ENCODE measurements around the gene ELOVL5.

The ELOVL5 gene

DNA sequence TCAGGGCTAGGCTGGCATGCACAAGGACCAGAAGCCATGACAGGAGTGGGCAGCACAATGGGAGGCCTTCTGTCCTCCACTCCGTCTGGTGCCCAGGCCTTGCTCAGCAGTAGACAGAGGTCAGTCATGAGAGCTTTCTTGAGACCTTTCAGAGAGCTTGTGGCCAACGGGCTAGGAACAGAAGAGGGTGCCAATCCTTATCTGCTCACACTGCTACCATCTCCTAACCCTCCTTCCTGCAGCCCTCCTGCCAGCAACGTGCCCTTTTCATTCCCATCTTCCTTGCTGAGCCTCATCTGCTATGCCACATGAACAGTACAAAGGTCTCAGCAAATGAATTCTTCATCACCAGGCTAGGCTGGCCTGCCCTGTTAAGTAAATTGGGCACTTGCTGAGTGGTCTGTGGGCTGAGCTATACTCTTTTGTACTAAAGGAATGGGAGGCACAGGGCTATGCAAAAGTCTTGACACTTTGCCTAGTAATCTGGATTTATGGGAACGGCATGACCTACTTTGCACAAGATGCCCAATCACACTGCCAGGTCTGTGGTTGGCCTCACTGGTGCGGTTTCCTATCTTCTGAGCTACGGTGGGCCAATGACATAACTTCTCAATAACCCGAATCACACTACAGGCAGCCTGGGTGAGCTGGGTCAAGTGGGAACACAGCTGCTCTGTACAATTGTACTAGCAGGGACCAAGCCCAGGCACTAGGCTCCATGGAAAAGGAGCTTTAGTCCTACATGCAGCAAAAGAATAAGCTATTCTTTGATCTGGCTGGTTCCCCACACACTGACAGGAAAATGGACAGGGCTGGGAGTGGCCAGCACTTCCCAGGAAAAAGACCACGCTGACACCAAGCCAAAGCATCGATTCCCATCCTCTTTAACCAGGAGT, 47.8 kb downstream of the ELOVL5 start:
- DNase-seq (ENCODE audit: low spot score), result no peak
- POLR2A ChIA-PET (ENCODE audit: low non-redundant PET), result no interaction called here
- TF ChIP-seq, protein P1, sequence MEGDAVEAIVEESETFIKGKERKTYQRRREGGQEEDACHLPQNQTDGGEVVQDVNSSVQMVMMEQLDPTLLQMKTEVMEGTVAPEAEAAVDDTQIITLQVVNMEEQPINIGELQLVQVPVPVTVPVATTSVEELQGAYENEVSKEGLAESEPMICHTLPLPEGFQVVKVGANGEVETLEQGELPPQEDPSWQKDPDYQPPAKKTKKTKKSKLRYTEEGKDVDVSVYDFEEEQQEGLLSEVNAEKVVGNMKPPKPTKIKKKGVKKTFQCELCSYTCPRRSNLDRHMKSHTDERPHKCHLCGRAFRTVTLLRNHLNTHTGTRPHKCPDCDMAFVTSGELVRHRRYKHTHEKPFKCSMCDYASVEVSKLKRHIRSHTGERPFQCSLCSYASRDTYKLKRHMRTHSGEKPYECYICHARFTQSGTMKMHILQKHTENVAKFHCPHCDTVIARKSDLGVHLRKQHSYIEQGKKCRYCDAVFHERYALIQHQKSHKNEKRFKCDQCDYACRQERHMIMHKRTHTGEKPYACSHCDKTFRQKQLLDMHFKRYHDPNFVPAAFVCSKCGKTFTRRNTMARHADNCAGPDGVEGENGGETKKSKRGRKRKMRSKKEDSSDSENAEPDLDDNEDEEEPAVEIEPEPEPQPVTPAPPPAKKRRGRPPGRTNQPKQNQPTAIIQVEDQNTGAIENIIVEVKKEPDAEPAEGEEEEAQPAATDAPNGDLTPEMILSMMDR (conservative IDR thresholded peaks at IDR 0.05; ENCODE audit: low read depth), result no peak
- peak overlapping the region; percentile 54; the same call in 1 of the 2 replicates for H3K27ac ChIP-seq
- CTCF ChIA-PET, result interaction anchor here (0.6 to 0.7 kb wide), 2 partner anchors 47 to 96 kb away, joined by 3 to 5 read pairs; no protein-coding TSS in a partner anchor

DNA sequence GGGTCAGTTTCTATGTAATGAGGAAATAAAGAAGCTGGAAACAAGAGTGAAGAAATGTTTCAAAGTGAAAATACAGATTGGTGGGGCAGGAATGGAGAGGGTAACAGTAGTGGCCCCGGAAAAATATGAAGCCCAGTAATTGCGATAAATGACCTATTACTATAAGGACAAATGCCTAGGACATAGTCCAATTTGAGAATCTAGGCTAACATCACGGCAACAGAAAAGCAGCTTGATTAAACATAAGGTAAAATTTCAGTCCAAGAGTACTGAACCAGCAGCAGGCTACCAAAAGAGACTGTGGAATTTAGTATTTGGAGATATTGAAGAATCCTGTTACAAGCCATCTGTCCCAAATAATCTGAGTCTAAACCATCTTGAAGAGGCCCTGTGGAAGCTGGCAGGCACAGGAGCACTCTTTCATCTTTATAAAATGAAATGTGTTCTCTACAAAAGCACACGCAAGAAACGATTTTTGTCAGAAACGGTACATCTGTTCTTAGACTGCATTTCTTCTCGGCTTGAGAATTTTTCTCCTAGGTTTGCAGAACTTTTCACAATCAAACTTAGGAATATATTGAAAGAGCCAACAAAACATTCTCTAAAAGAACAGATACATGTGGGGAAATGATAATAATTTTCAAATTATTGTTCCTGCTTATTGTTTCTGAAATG, 49.3 kb downstream of the ELOVL5 start:
- no peak for DNase-seq (ENCODE audit: low spot score)
- CTCF ChIA-PET, result interaction anchor here (0.6 kb wide), 1 partner anchor 32 kb away, joined by 3 read pairs; no protein-coding TSS in a partner anchor
- TF ChIP-seq, protein P1 (conservative IDR thresholded peaks at IDR 0.05; ENCODE audit: low read depth), result no peak
- no peak overlapping the region for H3K27ac ChIP-seq
- POLR2A ChIA-PET (ENCODE audit: low non-redundant PET), result no interaction called here

DNA sequence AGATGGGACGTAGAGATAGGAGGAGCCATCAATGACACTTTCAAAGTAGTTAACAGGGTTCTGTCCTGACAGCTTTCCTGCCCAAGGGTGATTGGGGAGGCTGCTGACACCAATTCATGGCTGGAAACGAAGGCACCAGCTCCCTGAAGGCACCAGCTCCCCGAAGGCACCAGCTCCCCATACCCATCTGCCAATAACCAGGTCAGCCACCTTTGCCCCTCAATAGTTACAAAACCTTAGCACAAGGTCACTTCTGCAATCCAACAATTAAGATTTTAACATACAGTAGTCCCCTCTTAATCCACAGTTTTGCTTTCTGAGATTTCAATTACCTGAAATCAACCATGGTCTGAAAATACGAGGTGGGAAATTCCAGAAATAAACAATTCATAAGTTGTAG, 51.7 kb downstream of the ELOVL5 start:
- POLR2A ChIA-PET (ENCODE audit: low non-redundant PET), result interaction anchor here (0.6 kb wide), 1 partner anchor 157 kb away, joined by 15 read pairs; no protein-coding TSS in a partner anchor
- H3K27ac ChIP-seq, result no peak overlapping the region
- TF ChIP-seq, protein P1 (conservative IDR thresholded peaks at IDR 0.05; ENCODE audit: low read depth), result no peak
- DNase-seq (ENCODE audit: low spot score), result no peak
- CTCF ChIA-PET, result interaction anchor here (0.7 kb wide), 1 partner anchor 121 kb away, joined by 4 read pairs; no protein-coding TSS in a partner anchor

DNA sequence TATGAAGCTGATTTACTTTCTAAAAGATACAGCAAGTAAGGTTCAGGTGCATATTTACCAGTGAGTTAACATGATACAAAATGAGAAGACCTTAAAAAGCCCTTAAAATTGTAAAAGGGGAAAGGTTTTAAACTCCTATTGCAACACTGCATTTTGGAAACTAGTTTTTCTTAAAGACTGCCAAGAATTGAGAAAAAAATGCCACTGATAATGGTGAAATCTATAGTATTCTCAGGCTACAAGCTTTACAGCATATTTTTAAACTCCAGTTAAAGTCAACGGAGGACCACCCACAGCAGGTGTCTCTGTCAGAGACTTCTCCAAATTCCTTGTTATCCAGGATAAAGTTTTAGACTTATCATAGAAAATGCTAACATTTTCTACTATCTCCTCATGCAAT, 53.6 kb downstream of the ELOVL5 start:
- ChIA-PET CTCF (no interaction called here), POLR2A (ENCODE audit: low non-redundant PET) (no interaction called here)
- DNase-seq (ENCODE audit: low spot score), result no peak
- TF ChIP-seq, protein P1 (conservative IDR thresholded peaks at IDR 0.05; ENCODE audit: low read depth), result no peak
- no peak overlapping the region for H3K27ac ChIP-seq

- ChIA-PET POLR2A (ENCODE audit: low non-redundant PET) (no interaction called here), CTCF (no interaction called here)
- TF ChIP-seq, protein P1 (conservative IDR thresholded peaks at IDR 0.05; ENCODE audit: low read depth), result no peak
- H3K27ac ChIP-seq, result no peak overlapping the region
- DNase-seq (ENCODE audit: low spot score), result no peak
Observed at GRCh38 chr6:53294611-53295010, 54.1 kb downstream of the ELOVL5 start.

DNA sequence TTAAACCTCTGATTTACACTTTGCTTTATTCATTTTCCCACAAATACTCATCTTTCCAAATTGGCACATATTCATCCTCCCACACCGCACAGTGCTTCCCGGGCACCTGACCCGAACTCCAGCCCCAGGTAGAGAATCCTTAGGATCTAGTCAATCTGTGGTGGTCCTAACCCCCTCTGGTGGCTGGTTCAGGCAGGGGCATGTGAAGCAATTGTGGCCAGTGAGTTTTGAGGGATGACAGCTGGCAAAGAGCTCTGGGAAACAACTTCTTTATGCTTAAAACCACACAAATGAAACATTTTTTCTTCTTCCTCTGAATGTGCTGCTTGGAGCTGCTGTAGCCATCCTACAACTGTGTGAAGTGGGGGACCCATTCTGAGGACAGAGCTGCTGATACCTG, 54.7 kb downstream of the ELOVL5 start:
- no peak for DNase-seq (ENCODE audit: low spot score)
- ChIA-PET CTCF (no interaction called here), POLR2A (ENCODE audit: low non-redundant PET) (no interaction called here)
- no peak overlapping the region for H3K27ac ChIP-seq
- TF ChIP-seq, protein P1 (conservative IDR thresholded peaks at IDR 0.05; ENCODE audit: low read depth), result no peak

Data from RWPE1 (cell line).